CD4-positive, alpha-beta T cell (primary cell): ENCODE data around the gene FOXL2. TPM values are rescaled to one million over a fixed set of nuclear protein-coding genes. Genes with fewer than 3 reads are reported as not detected.

Source experiments
- ATAC-seq: fragments of 200-7000 bp; cut with Tn5 transposase; one replicate; pipeline ENCODE4 v1.10.0; 2022; ENCODE audit warnings: mild to moderate bottlenecking; ENCODE audit not compliant: poor library complexity
- CTCF ChIA-PET: fragments of 350-600 bp; sonication (Branson Sonifier 250); formaldehyde crosslinking; loops from one replicate; lab custom pipeline; 2021; ENCODE audit warnings: antibody characterized with exemption, inconsistent platforms; lab: Charles Lee
- POLR2A ChIA-PET: fragments of 350-600 bp; sonication (Branson Sonifier 250); formaldehyde crosslinking; loops from one replicate; lab custom pipeline; 2021; ENCODE audit warnings: antibody characterized with exemption, inconsistent platforms; lab: Charles Lee
- DNase-seq, 14 experiments: peaks; one replicate each; pipeline ENCODE4 v3.0.0-alpha.2; 2013 to 2020; ENCODE audit warnings: mixed read lengths in 2 of 14
- H3K27ac ChIP-seq, 2 donors: one replicate each; pipeline versions ENCODE4 v1.5.1 to v1.7.0; 2013; ENCODE audit warnings: low read length in 2 of 2, low read depth in 1 of 2, mild to moderate bottlenecking in 1 of 2
- H3K27me3 ChIP-seq, 2 experiments: 1 replicate in 1 of 2; 2 replicates in 1 of 2; pipeline versions ENCODE4 v1.6.1 to v1.7.0; 2013; ENCODE audit warnings: low read length in 2 of 2, control low read depth in 1 of 2, mild to moderate bottlenecking in 1 of 2, moderate library complexity in 1 of 2; ENCODE audit not compliant: insufficient read depth in 2 of 2, control insufficient read depth in 1 of 2
- H3K36me3 ChIP-seq: one replicate; pipeline ENCODE4 v1.6.1; 2013; ENCODE audit warnings: low read length, control low read depth; ENCODE audit not compliant: insufficient read depth
- H3K4me1 ChIP-seq: one replicate; pipeline ENCODE4 v1.6.1; 2013; ENCODE audit warnings: low read length, control low read depth; ENCODE audit not compliant: insufficient read depth
- H3K4me3 ChIP-seq: one replicate; pipeline ENCODE4 v1.5.1; 2013; ENCODE audit warnings: mild to moderate bottlenecking, low read length, moderate library complexity
- H3K9me3 ChIP-seq, 2 experiments: 1 replicate in 1 of 2; 2 replicates in 1 of 2; pipeline versions ENCODE4 v1.6.1 to v1.7.0; 2013; ENCODE audit warnings: low read length in 2 of 2, mild to moderate bottlenecking in 2 of 2, control low read depth in 1 of 2, moderate library complexity in 1 of 2; ENCODE audit not compliant: control insufficient read depth in 1 of 2, insufficient read depth in 1 of 2
- H3K27ac Mint-ChIP-seq: one replicate; pipeline ENCODE4 v1.8.0; 2020; ENCODE audit warnings: mixed read lengths
- H3K27me3 Mint-ChIP-seq: one replicate; pipeline ENCODE4 v1.8.0; 2021; ENCODE audit warnings: mixed read lengths
- H3K36me3 Mint-ChIP-seq: one replicate; pipeline ENCODE4 v1.8.0; 2021; ENCODE audit warnings: low read depth, mixed read lengths
- H3K4me1 Mint-ChIP-seq: one replicate; pipeline ENCODE4 v1.8.0; 2021; ENCODE audit warnings: low read depth, mixed read lengths
- H3K4me3 Mint-ChIP-seq: one replicate; pipeline ENCODE4 v1.8.0; 2020; ENCODE audit warnings: mild to moderate bottlenecking, mixed read lengths
- H3K9me3 Mint-ChIP-seq: one replicate; pipeline ENCODE4 v1.8.0; 2020; ENCODE audit warnings: mixed read lengths
- intact Hi-C, 2 experiments: fragments of 100-400 bp; cut with DNase I in 1 of 2; cut with micrococcal nuclease in 1 of 2; formaldehyde crosslinking; loops; one replicate each; pipeline versions ENCODE4 v1.15.1 to v1.9.0; 2023 to 2025; cut with DNase I, micrococcal nuclease
- total RNA-seq, 174 experiments: library from RNA in 2 of 174; stranded (reverse) in 2 of 174; gene quantifications; one replicate each; pipeline ENCODE4 v1.2.3 and lab custom pipeline; 2021 to 2026
- TF ChIP-seq, protein P1 (sequence below): fragments of 200-600 bp; IDR thresholded peaks from one replicate; pipeline ENCODE4 v1.8.0; 2022; ENCODE audit warnings: antibody characterized with exemption, mild to moderate bottlenecking

FOXL2 gene
- total RNA-seq, 2 experiments from 2014 or later: not detected

DNA sequence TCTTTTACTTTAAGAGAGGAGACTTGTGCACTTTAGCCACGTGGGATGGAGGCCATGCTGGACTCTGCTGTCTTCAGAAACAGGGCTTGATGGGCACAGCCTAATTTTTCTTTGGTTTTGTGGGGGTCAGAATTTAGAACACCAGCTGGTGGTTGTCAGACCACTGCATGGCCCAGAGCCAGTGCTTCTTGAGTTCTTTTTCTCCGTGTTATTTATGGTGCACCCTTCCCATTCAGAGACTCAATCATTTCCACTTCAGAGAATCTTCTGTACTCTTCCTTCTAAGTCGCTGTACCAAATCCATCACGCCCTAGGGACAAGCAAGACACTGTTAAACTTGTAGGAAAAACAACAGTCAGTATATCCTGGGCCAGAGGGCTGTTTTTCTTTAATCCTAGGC, 39.0 kb upstream of the FOXL2 start:
- Mint-ChIP-seq H3K4me3 (no peak overlapping the region), H3K36me3 (no peaks in the 10 kb centered on the region), H3K27ac (no peak overlapping the region), H3K9me3 (no peaks in the 10 kb centered on the region), H3K4me1 (no peaks in the 10 kb centered on the region), H3K27me3 (no peaks in the 10 kb centered on the region)
- TF ChIP-seq, protein P1, sequence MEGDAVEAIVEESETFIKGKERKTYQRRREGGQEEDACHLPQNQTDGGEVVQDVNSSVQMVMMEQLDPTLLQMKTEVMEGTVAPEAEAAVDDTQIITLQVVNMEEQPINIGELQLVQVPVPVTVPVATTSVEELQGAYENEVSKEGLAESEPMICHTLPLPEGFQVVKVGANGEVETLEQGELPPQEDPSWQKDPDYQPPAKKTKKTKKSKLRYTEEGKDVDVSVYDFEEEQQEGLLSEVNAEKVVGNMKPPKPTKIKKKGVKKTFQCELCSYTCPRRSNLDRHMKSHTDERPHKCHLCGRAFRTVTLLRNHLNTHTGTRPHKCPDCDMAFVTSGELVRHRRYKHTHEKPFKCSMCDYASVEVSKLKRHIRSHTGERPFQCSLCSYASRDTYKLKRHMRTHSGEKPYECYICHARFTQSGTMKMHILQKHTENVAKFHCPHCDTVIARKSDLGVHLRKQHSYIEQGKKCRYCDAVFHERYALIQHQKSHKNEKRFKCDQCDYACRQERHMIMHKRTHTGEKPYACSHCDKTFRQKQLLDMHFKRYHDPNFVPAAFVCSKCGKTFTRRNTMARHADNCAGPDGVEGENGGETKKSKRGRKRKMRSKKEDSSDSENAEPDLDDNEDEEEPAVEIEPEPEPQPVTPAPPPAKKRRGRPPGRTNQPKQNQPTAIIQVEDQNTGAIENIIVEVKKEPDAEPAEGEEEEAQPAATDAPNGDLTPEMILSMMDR: no peak
- H3K4me1 ChIP-seq: no peaks in the 10 kb centered on the region
- ChIA-PET POLR2A (no interaction called here), CTCF (no interaction called here)
- no peaks in the 10 kb centered on the region for H3K9me3 ChIP-seq
- intact Hi-C loops: no loop called here
- H3K36me3 ChIP-seq: no peaks in the 10 kb centered on the region
- H3K27me3 ChIP-seq: no peaks in the 10 kb centered on the region
- H3K27ac ChIP-seq: no peak overlapping the region
- no peak overlapping the region for H3K4me3 ChIP-seq
- DNase-seq: no peak
- no peak for ATAC-seq

DNA sequence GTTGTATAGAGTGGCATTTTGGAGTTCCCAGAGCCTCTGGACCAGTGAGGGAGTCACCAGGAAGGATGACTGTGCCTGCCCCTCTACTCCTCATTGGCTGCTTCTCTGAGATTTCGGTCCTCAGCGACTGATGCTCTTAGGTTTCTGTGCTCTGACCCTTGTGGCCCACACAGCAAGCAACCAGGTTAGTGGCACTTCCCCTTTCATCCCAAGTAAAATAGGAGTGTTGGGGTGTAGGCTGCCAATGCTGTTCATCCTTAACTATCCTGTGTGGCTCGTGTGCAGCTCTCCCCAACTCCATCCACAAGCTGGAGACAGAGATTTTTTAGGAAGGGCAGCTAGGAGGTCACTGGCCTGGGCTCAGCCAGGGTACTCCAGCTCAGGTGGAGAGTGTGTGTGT, 37.9 kb upstream of the FOXL2 start:
- no peak overlapping the region for H3K27ac ChIP-seq
- no peak overlapping the region for H3K4me3 ChIP-seq
- Mint-ChIP-seq H3K27me3 (no peaks in the 10 kb centered on the region), H3K27ac (no peak overlapping the region), H3K9me3 (no peaks in the 10 kb centered on the region), H3K36me3 (no peaks in the 10 kb centered on the region), H3K4me3 (no peak overlapping the region), H3K4me1 (no peaks in the 10 kb centered on the region)
- ChIA-PET POLR2A (no interaction called here), CTCF (no interaction called here)
- no peaks in the 10 kb centered on the region for H3K4me1 ChIP-seq
- H3K36me3 ChIP-seq: no peaks in the 10 kb centered on the region
- ATAC-seq (no peak), DNase-seq (no peak)
- no peaks in the 10 kb centered on the region for H3K9me3 ChIP-seq
- TF ChIP-seq, protein P1: no peak
- H3K27me3 ChIP-seq: no peaks in the 10 kb centered on the region
- intact Hi-C loops: no loop called here

DNA sequence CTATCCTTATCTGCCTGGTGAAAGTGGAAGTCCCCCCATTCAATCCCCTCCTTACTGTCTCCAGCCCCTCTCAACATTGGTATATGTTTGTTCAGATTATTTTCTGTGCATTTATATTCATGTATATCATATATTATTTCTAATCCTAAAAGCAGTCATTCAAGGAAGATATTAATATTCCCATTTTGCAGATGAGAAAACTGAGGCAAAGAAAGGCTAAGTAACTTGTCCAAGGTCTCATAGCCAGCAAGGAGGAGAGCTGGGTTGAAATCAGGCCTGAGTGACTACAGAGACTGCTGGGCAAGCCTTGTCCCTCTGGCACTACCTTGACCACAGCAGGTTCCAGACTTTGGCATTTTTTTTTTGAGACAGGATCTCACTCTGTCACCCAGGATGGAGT, 29.1 kb upstream of the FOXL2 start:
- ATAC-seq (no peak), DNase-seq (no peak)
- peaks cover 5 to 7% of the 10 kb centered on the region in 2 experiments for H3K27me3 ChIP-seq
- POLR2A ChIA-PET: no interaction called here
- intact Hi-C loops: no loop called here
- no peaks in the 10 kb centered on the region for H3K9me3 ChIP-seq
- Mint-ChIP-seq H3K4me3 (no peak overlapping the region), H3K4me1 (no peaks in the 10 kb centered on the region), H3K36me3 (no peaks in the 10 kb centered on the region), H3K27me3 (peaks cover 15% of the 10 kb centered on the region), H3K27ac (no peak overlapping the region), H3K9me3 (no peaks in the 10 kb centered on the region)
- H3K4me3 ChIP-seq: no peak overlapping the region
- H3K27ac ChIP-seq: no peak overlapping the region
- no peaks in the 10 kb centered on the region for H3K36me3 ChIP-seq
- no peaks in the 10 kb centered on the region for H3K4me1 ChIP-seq
- CTCF ChIA-PET: no interaction called here
- TF ChIP-seq, protein P1: no peak
